Fibroblast of pulmonary artery (primary cell): Measurements from ENCODE around the gene CLDN9.

Experiments
- DNase-seq: peaks from one replicate; pipeline ENCODE4 v3.0.0-alpha.2; 2010; ENCODE audit warnings: low read depth
- H3K4me3 ChIP-seq: replicated peaks from 2 replicates; pipeline ENCODE4 v1.5.1; 2011; ENCODE audit warnings: low read depth, mild to moderate bottlenecking, control low read depth, low read length, moderate library complexity
- TF ChIP-seq, protein P1 (sequence below): IDR thresholded peaks from 2 replicates; pipeline ENCODE4 v1.5.1; 2011; ENCODE audit warnings: mild to moderate bottlenecking, control low read depth, low read length, inconsistent platforms; ENCODE audit errors: missing control alignments

CLDN9 gene

DNA sequence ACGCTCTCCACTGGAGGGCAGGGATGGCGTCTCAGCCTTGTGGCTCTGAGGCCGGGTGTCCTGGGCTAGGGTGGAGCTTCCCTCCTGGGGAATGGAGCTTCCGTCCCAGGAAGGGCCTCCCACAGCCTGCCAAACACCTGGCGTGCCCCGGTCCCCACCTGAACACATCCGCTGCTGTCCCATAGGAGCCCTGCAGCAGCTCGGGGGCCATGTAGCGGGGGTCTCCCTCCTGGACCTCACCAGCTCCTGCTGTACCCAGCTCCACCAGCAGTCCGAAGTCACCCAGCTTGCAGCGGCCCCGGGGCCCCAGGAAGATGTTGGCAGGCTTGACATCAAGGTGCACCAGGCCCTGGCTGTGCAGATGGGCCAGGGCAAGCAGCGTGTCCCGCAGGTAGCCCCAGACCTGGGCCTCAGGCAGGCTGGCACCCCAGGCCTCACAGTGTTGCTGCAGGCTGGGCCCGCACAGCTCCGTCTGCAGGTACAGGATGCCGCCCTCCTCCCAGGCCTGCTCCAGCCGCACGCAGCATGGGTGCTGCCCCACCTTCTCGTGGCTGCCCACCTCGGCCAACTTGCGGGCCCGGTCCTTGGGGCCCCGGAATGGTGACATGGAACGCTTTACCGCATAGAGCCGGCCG, 37.4 kb upstream of the CLDN9 start:
- no peak for DNase-seq
- no peak overlapping the region for H3K4me3 ChIP-seq
- TF ChIP-seq, protein P1, sequence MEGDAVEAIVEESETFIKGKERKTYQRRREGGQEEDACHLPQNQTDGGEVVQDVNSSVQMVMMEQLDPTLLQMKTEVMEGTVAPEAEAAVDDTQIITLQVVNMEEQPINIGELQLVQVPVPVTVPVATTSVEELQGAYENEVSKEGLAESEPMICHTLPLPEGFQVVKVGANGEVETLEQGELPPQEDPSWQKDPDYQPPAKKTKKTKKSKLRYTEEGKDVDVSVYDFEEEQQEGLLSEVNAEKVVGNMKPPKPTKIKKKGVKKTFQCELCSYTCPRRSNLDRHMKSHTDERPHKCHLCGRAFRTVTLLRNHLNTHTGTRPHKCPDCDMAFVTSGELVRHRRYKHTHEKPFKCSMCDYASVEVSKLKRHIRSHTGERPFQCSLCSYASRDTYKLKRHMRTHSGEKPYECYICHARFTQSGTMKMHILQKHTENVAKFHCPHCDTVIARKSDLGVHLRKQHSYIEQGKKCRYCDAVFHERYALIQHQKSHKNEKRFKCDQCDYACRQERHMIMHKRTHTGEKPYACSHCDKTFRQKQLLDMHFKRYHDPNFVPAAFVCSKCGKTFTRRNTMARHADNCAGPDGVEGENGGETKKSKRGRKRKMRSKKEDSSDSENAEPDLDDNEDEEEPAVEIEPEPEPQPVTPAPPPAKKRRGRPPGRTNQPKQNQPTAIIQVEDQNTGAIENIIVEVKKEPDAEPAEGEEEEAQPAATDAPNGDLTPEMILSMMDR = no peak

DNA sequence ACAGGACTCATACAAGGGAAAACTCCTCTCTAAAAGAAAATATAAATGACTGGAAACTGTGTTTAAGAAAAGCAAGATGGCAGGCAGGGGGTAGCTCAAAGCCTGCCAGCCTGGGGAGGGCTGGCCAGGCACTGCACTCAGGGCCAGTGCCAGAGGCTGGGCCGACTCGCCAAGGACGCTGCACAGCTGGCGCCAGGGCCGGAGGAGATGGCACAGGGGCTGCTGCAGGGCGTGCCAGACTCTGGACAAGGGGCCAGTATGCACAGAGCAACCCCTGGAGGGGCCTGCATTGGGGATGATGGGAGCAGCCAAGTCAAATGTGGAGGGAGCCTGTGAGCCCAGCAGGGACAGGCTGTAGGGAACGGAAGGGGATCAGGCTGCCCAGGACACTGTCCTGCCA, 36.5 kb upstream of the CLDN9 start:
- no peak overlapping the region for H3K4me3 ChIP-seq
- TF ChIP-seq, protein P1 = no peak
- no peak for DNase-seq

DNA sequence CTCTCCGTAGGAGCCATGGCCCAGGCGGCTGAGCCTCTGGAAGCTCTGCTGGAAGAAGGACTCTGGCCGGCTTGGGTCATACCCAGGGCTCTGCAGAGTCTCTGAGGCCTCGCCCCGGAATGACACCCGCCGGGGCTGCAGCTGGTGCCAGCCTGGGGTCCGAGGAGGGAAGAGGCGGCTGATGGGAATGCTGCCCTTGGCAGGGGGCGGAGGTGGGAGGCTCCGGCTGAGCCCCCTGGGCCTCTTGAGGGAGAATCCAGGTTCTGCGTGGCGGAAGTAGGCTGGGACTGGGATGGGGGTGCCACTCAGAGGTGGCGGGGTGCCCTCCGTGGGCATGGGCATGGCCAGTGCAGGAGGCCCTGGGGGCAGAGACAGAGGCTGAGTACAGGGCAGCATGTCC, 36.0 kb upstream of the CLDN9 start:
- DNase-seq = no peak
- TF ChIP-seq, protein P1 = no peak
- no peak overlapping the region for H3K4me3 ChIP-seq

DNA sequence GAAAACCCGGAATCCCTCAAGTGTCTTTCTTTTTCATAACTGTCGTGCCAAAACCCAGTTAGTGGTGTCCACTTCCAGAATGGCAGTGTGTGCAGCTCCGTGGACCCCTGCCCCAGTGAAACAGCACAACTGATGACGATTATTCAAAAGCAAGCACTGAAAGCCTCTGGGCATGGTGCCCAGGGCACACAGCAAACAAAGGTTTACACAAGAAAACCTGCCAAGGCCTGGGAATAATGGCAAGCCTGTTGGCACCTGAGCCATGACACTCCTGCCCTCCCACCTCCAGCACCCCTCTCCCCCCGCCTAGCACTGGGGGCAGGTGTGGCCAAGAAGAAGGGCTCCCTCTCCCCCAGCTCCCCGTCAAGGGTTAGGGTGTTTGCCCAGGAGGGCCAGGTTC, 35.3 kb upstream of the CLDN9 start:
- TF ChIP-seq, protein P1 = no peak
- H3K4me3 ChIP-seq = no peak overlapping the region
- DNase-seq = no peak

DNA sequence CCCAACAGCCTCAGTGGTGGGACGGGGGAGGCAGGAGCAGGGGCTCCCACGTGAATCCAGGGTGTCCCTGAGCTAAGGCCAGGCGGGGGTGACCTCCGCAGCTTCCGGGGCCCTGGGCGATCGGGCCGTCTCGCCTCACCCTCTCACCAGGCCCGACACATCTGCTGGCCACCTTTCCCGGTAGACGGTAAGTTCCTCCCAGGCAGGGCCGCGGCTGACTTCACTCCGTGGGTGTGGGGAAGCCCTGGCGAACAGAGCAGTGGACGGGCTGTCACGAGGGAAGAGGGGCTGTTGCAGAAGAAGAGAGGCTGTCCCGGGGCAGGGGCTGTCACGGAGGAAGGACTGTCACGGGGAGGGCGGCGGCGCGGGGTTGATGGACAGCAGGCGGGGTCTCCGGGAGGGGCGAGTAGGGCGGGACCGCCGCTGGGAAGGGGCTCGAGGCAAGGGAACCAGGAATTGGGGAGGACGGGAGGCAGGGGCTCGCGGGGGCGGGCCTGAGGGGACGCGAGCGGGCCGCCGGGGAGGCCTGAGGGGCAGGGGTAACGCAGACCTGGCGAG, 33.0 kb upstream of the CLDN9 start:
- no peak for DNase-seq
- peak overlapping the region; percentile 69 for H3K4me3 ChIP-seq
- TF ChIP-seq, protein P1 = no peak

DNA sequence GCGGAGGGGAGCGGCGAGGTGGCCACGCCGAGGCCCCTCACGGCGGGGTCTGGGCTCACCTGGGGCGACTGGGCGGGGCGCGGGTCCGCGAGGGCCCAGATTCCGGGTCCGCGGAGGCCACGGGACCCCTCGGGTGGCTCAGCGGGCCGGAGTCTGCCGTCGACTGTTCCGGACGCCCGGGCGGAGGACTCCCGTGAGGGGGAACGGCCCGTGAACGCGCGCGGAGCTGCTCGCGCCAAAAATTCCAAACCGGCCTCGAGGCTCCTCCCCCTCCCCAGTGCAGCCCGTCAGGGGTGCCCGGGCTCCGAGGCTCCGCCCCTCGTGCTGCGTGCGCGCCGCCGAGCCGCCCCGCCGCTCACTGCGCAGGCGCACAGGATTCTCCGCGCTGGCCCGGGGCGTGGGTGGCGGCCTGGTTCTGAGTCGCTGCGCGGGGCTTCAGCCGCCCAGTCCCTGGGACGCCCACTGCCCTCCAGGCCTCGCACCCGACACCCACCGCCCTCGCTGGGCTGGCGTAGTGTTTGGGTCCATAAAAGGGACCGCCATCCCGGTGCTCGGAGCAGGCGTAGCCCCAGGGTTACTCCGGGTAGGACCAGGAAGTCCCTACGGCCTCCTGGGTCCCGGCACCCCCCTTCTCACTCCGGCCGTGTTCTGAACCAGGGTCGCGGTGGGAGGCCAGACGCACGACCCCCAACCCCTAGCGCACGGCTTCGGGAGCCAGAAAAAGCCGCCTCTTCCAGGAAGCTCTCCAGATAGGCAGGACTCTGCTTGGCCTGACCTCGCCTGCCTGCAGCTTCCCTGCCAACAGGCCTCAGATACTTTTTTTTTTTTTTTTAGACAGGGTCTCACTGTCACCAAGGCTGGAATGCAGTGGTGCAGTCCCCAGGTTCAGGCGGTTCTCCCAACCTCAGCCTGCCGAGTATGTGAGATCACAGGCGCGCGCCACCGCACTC, 32.2 kb upstream of the CLDN9 start, which contains the start of gene PKMYT1:
Gene PKMYT1 (minus strand): TSS at position 220 of the 950 bp plus-strand sequence. CDS start 789 bp downstream, outside the sequence.
- TF ChIP-seq, protein P1 = no peak
- DNase-seq = peak; percentile 83
- peak within 1 kb of the TSS; percentile 69 for H3K4me3 ChIP-seq
